Measurements from ENCODE around the gene TAMALIN.
A peak's percentile ranks its signal among the peaks of the same experiment; 100 is the strongest.

Gene TAMALIN

GRCh38 chr12:52005218-52005902, 1.4 kb upstream of the TAMALIN start:
- Histone ChIP-seq H3K36me3 (ENCODE audit: insufficient read depth, low read length) (no peaks in the 10 kb centered on the region), H3K79me2 (ENCODE audit: control insufficient read depth, insufficient read depth, low read length, unreplicated experiment) (no peaks in the 10 kb centered on the region), H3K27me3 (ENCODE audit: insufficient read depth, low read length) (peaks cover 29% of the 10 kb centered on the region), H3K27ac (ENCODE audit: low read depth, low read length) (no peak overlapping the region), H3K4me1 (ENCODE audit: control insufficient read depth, insufficient read depth, low read length, unreplicated experiment) (peaks cover 3% of the 10 kb centered on the region), H2AFZ (ENCODE audit: low read length, unreplicated experiment) (no peak overlapping the region), H3K4me3 (ENCODE audit: low read depth, low read length) (no peak overlapping the region)

- peak overlapping the region; percentile 67 for H3K4me3 ChIP-seq (ENCODE audit: low read depth, low read length)
- no peak overlapping the region for H2AFZ ChIP-seq (ENCODE audit: low read length, unreplicated experiment)
- peaks cover 8% of the 10 kb centered on the region for H3K4me1 ChIP-seq (ENCODE audit: control insufficient read depth, insufficient read depth, low read length, unreplicated experiment)
- no peaks in the 10 kb centered on the region for H3K79me2 ChIP-seq (ENCODE audit: control insufficient read depth, insufficient read depth, low read length, unreplicated experiment)
- H3K36me3 ChIP-seq (ENCODE audit: insufficient read depth, low read length), result no peaks in the 10 kb centered on the region
- H3K27me3 ChIP-seq (ENCODE audit: insufficient read depth, low read length), result peaks cover 29% of the 10 kb centered on the region
- H3K27ac ChIP-seq (ENCODE audit: low read depth, low read length), result no peak overlapping the region
Observed at GRCh38 chr12:52005903-52006703, 643 bp upstream of the TAMALIN start.

GRCh38 chr12:52007158-52007921, 594 bp downstream of the TAMALIN start:
- Histone ChIP-seq H3K79me2 (ENCODE audit: control insufficient read depth, insufficient read depth, low read length, unreplicated experiment) (no peaks in the 10 kb centered on the region), H3K4me1 (ENCODE audit: control insufficient read depth, insufficient read depth, low read length, unreplicated experiment) (peaks cover 8% of the 10 kb centered on the region), H3K4me3 (ENCODE audit: low read depth, low read length) (peak overlapping the region; percentile 67), H2AFZ (ENCODE audit: low read length, unreplicated experiment) (no peak overlapping the region), H3K27me3 (ENCODE audit: insufficient read depth, low read length) (peaks cover 29% of the 10 kb centered on the region), H3K27ac (ENCODE audit: low read depth, low read length) (no peak overlapping the region), H3K36me3 (ENCODE audit: insufficient read depth, low read length) (no peaks in the 10 kb centered on the region)

- no peaks in the 10 kb centered on the region for H3K79me2 ChIP-seq (ENCODE audit: control insufficient read depth, insufficient read depth, low read length, unreplicated experiment)
- peaks cover 8% of the 10 kb centered on the region for H3K4me1 ChIP-seq (ENCODE audit: control insufficient read depth, insufficient read depth, low read length, unreplicated experiment)
- no peak overlapping the region for H2AFZ ChIP-seq (ENCODE audit: low read length, unreplicated experiment)
- peaks cover 29% of the 10 kb centered on the region for H3K27me3 ChIP-seq (ENCODE audit: insufficient read depth, low read length)
- no peak overlapping the region for H3K4me3 ChIP-seq (ENCODE audit: low read depth, low read length)
- no peak overlapping the region for H3K27ac ChIP-seq (ENCODE audit: low read depth, low read length)
- no peaks in the 10 kb centered on the region for H3K36me3 ChIP-seq (ENCODE audit: insufficient read depth, low read length)
Observed at GRCh38 chr12:52007982-52008510, 1.3 kb downstream of the TAMALIN start.

GRCh38 chr12:52009081-52009751, 2.5 kb downstream of the TAMALIN start:
- Histone ChIP-seq H3K4me3 (ENCODE audit: low read depth, low read length) (no peak overlapping the region), H3K36me3 (ENCODE audit: insufficient read depth, low read length) (no peaks in the 10 kb centered on the region), H3K27ac (ENCODE audit: low read depth, low read length) (no peak overlapping the region), H3K27me3 (ENCODE audit: insufficient read depth, low read length) (peaks cover 29% of the 10 kb centered on the region), H3K79me2 (ENCODE audit: control insufficient read depth, insufficient read depth, low read length, unreplicated experiment) (no peaks in the 10 kb centered on the region), H2AFZ (ENCODE audit: low read length, unreplicated experiment) (no peak overlapping the region), H3K4me1 (ENCODE audit: control insufficient read depth, insufficient read depth, low read length, unreplicated experiment) (peaks cover 8% of the 10 kb centered on the region)

- no peak overlapping the region for H3K27ac ChIP-seq (ENCODE audit: low read depth, low read length)
- no peak overlapping the region for H2AFZ ChIP-seq (ENCODE audit: low read length, unreplicated experiment)
- H3K27me3 ChIP-seq (ENCODE audit: insufficient read depth, low read length), result peaks cover 29% of the 10 kb centered on the region
- no peak overlapping the region for H3K4me3 ChIP-seq (ENCODE audit: low read depth, low read length)
- H3K79me2 ChIP-seq (ENCODE audit: control insufficient read depth, insufficient read depth, low read length, unreplicated experiment), result no peaks in the 10 kb centered on the region
- no peaks in the 10 kb centered on the region for H3K36me3 ChIP-seq (ENCODE audit: insufficient read depth, low read length)
- H3K4me1 ChIP-seq (ENCODE audit: control insufficient read depth, insufficient read depth, low read length, unreplicated experiment), result peaks cover 8% of the 10 kb centered on the region
Observed at GRCh38 chr12:52010152-52010622, 3.4 kb downstream of the TAMALIN start.

- Histone ChIP-seq H3K4me1 (ENCODE audit: control insufficient read depth, insufficient read depth, low read length, unreplicated experiment) (peaks cover 8% of the 10 kb centered on the region), H2AFZ (ENCODE audit: low read length, unreplicated experiment) (no peak overlapping the region), H3K27me3 (ENCODE audit: insufficient read depth, low read length) (peaks cover 22% of the 10 kb centered on the region), H3K36me3 (ENCODE audit: insufficient read depth, low read length) (no peaks in the 10 kb centered on the region), H3K79me2 (ENCODE audit: control insufficient read depth, insufficient read depth, low read length, unreplicated experiment) (no peaks in the 10 kb centered on the region), H3K27ac (ENCODE audit: low read depth, low read length) (no peak overlapping the region), H3K4me3 (ENCODE audit: low read depth, low read length) (no peak overlapping the region)
Observed at GRCh38 chr12:52010692-52011601, 4.2 kb downstream of the TAMALIN start.

GRCh38 chr12:52011602-52012214, 5.0 kb downstream of the TAMALIN start:
- Histone ChIP-seq H3K79me2 (ENCODE audit: control insufficient read depth, insufficient read depth, low read length, unreplicated experiment) (no peaks in the 10 kb centered on the region), H3K27ac (ENCODE audit: low read depth, low read length) (no peak overlapping the region), H3K27me3 (ENCODE audit: insufficient read depth, low read length) (peaks cover 15% of the 10 kb centered on the region), H3K4me3 (ENCODE audit: low read depth, low read length) (no peak overlapping the region), H2AFZ (ENCODE audit: low read length, unreplicated experiment) (no peak overlapping the region), H3K4me1 (ENCODE audit: control insufficient read depth, insufficient read depth, low read length, unreplicated experiment) (peaks cover 8% of the 10 kb centered on the region), H3K36me3 (ENCODE audit: insufficient read depth, low read length) (no peaks in the 10 kb centered on the region)

- H3K27me3 ChIP-seq (ENCODE audit: insufficient read depth, low read length), result no peaks in the 10 kb centered on the region
- peaks cover 8% of the 10 kb centered on the region for H3K4me1 ChIP-seq (ENCODE audit: control insufficient read depth, insufficient read depth, low read length, unreplicated experiment)
- H3K79me2 ChIP-seq (ENCODE audit: control insufficient read depth, insufficient read depth, low read length, unreplicated experiment), result no peaks in the 10 kb centered on the region
- H2AFZ ChIP-seq (ENCODE audit: low read length, unreplicated experiment), result no peak overlapping the region
- no peaks in the 10 kb centered on the region for H3K36me3 ChIP-seq (ENCODE audit: insufficient read depth, low read length)
- no peak overlapping the region for H3K27ac ChIP-seq (ENCODE audit: low read depth, low read length)
- no peak overlapping the region for H3K4me3 ChIP-seq (ENCODE audit: low read depth, low read length)
Observed at GRCh38 chr12:52013626-52014310, 7.0 kb downstream of the TAMALIN start.
